NOMO-1 treated with DMSO at 0.1 percent for 48 hours (cell line): ENCODE data around the gene PPP1R13B.
"Not testable (repeated sequence)": the region's sequence is repeated elsewhere in the genome, so short reads cannot be mapped to it uniquely, and the experiment has no call there.

Experiments
- DNase-seq: peaks from one replicate; lab custom pipeline; 2025; ENCODE audit not compliant: unreplicated experiment; lab: John Stamatoyannopoulos, UW

The PPP1R13B gene

GRCh38 chr14:103702497-103703432 lies 144.6 kb downstream of the PPP1R13B start:
- DNase-seq, result no peak

GRCh38 chr14:103702095-103702494 lies 145.3 kb downstream of the PPP1R13B start:
- DNase-seq, result no peak

GRCh38 chr14:103700753-103701490 lies 146.5 kb downstream of the PPP1R13B start:
- DNase-seq, result no peak

GRCh38 chr14:103699901-103700752 lies 147.2 kb downstream of the PPP1R13B start:
- no peak for DNase-seq

- DNase-seq, result no peak
Observed at GRCh38 chr14:103699261-103699661, 148.1 kb downstream of the PPP1R13B start.

GRCh38 chr14:103698380-103699260 lies 148.8 kb downstream of the PPP1R13B start:
- DNase-seq, result no peak

- DNase-seq, result no peak
Observed at GRCh38 chr14:103697603-103698379, 149.6 kb downstream of the PPP1R13B start.

GRCh38 chr14:103697206-103697602 lies 150.2 kb downstream of the PPP1R13B start:
- no peak for DNase-seq

GRCh38 chr14:103696466-103697071 lies 150.8 kb downstream of the PPP1R13B start:
- DNase-seq, result no peak

GRCh38 chr14:103696070-103696402 lies 151.3 kb downstream of the PPP1R13B start:
- DNase-seq, result no peak

GRCh38 chr14:103695296-103696069 lies 151.9 kb downstream of the PPP1R13B start:
- no peak for DNase-seq

GRCh38 chr14:103694572-103695026 lies 152.8 kb downstream of the PPP1R13B start:
- no peak for DNase-seq

GRCh38 chr14:103693515-103693914 lies 153.9 kb downstream of the PPP1R13B start:
- DNase-seq, result no peak

GRCh38 chr14:103692871-103693270 lies 154.5 kb downstream of the PPP1R13B start:
- DNase-seq, result no peak

GRCh38 chr14:103692159-103692558 lies 155.2 kb downstream of the PPP1R13B start:
- DNase-seq, result no peak

- not testable (repeated sequence) for DNase-seq
Observed at GRCh38 chr14:103691655-103692054, 155.7 kb downstream of the PPP1R13B start.

- no peak for DNase-seq
Observed at GRCh38 chr14:103690332-103690731, 157.0 kb downstream of the PPP1R13B start.
